SK-N-SH treated with all-trans-retinoic acid at 6 μM for 48 hours (cell line): ENCODE results near the gene SETD1A.

Experiments used
- ATAC-seq: fragments of 200-7000 bp; cut with Tn5 transposase; 3 replicates; pipeline ENCODE4 v1.9.1; 2020; ENCODE audit warnings: mild to moderate bottlenecking, moderate library complexity
- ARNTL ChIP-seq: fragments of 450-650 bp; formaldehyde crosslinking; IDR thresholded peaks from 2 replicates; pipeline ENCODE4 v1.5.0; 2020; ENCODE audit warnings: low read depth, mild to moderate bottlenecking, moderate library complexity, borderline replicate concordance
- BACH2 ChIP-seq: fragments of 250-450 bp; sonication (Bioruptor Pico); IDR thresholded peaks from 2 replicates; pipeline ENCODE4 v1.9.0; 2021; ENCODE audit warnings: mild to moderate bottlenecking, borderline replicate concordance
- CREB5 ChIP-seq: fragments of 250-450 bp; sonication (Bioruptor Pico); IDR thresholded peaks from 2 replicates; pipeline ENCODE4 v1.5.1; 2020; ENCODE audit warnings: low read depth, mild to moderate bottlenecking, moderate library complexity
- GLIS3 ChIP-seq: fragments of 250-450 bp; sonication (Bioruptor Pico); IDR thresholded peaks from 2 replicates; pipeline ENCODE4 v1.5.0; 2020; ENCODE audit warnings: mild to moderate bottlenecking, moderate library complexity
- ISL1 ChIP-seq: fragments of 250-450 bp; sonication (Bioruptor Pico); IDR thresholded peaks from 2 replicates; pipeline ENCODE4 v2.1.2; 2022; ENCODE audit warnings: mild to moderate bottlenecking, moderate library complexity
- PATZ1 ChIP-seq: fragments of 250-450 bp; sonication (Bioruptor Pico); IDR thresholded peaks from 2 replicates; pipeline ENCODE4 v1.8.0; 2020; ENCODE audit warnings: mild to moderate bottlenecking, moderate library complexity, borderline replicate concordance
- POU6F1 ChIP-seq: fragments of 250-450 bp; sonication (Bioruptor Pico); IDR thresholded peaks from 2 replicates; pipeline ENCODE4 v1.8.0; 2021; ENCODE audit warnings: low read depth, mild to moderate bottlenecking, moderate library complexity, borderline replicate concordance
- PPARA ChIP-seq: fragments of 250-450 bp; sonication (Bioruptor Pico); IDR thresholded peaks from 2 replicates; pipeline ENCODE4 v1.5.0; 2020; ENCODE audit warnings: mild to moderate bottlenecking, borderline replicate concordance
- RARB ChIP-seq: fragments of 250-450 bp; sonication (Bioruptor Pico); IDR thresholded peaks from 2 replicates; pipeline ENCODE4 v1.8.0; 2021; ENCODE audit warnings: mild to moderate bottlenecking, moderate library complexity
- SNAI2 ChIP-seq: fragments of 250-450 bp; sonication (Bioruptor Pico); IDR thresholded peaks from 2 replicates; pipeline ENCODE4 v1.5.0; 2020; ENCODE audit warnings: mild to moderate bottlenecking, moderate library complexity
- TCF4 ChIP-seq: fragments of 250-450 bp; sonication (Bioruptor Pico); IDR thresholded peaks from 2 replicates; pipeline ENCODE4 v1.8.0; 2021; ENCODE audit warnings: mild to moderate bottlenecking, moderate library complexity, borderline replicate concordance
- TOX ChIP-seq: fragments of 250-450 bp; sonication (Bioruptor Pico); IDR thresholded peaks from 2 replicates; pipeline ENCODE4 v1.8.0; 2021; ENCODE audit warnings: mild to moderate bottlenecking, moderate library complexity, borderline replicate concordance
- TSHZ2 ChIP-seq: fragments of 250-450 bp; sonication (Bioruptor Pico); IDR thresholded peaks from 2 replicates; pipeline ENCODE4 v1.5.0; 2020; ENCODE audit warnings: mild to moderate bottlenecking, moderate library complexity
- ZC3H10 ChIP-seq: fragments of 250-450 bp; sonication (Bioruptor Pico); IDR thresholded peaks from 2 replicates; pipeline ENCODE4 v1.5.1; 2021; ENCODE audit warnings: mild to moderate bottlenecking, moderate library complexity
- ZFP3 ChIP-seq: fragments of 250-450 bp; sonication (Bioruptor Pico); IDR thresholded peaks from 2 replicates; pipeline ENCODE4 v1.5.0; 2020; ENCODE audit warnings: mild to moderate bottlenecking, moderate library complexity
- ZFP30 ChIP-seq: fragments of 450-650 bp; formaldehyde crosslinking; IDR thresholded peaks from 2 replicates; pipeline ENCODE4 v1.5.0; 2022; ENCODE audit warnings: mild to moderate bottlenecking, moderate library complexity
- ZNF565 ChIP-seq: fragments of 450-650 bp; formaldehyde crosslinking; conservative IDR thresholded peaks from 2 replicates; pipeline ENCODE4 v1.5.0; 2020; ENCODE audit warnings: low read depth, mild to moderate bottlenecking, moderate library complexity
- ZNF8 ChIP-seq: fragments of 450-650 bp; formaldehyde crosslinking; IDR thresholded peaks from 2 replicates; pipeline ENCODE4 v1.5.0; 2020; ENCODE audit warnings: mild to moderate bottlenecking, moderate library complexity

The SETD1A gene

DNA sequence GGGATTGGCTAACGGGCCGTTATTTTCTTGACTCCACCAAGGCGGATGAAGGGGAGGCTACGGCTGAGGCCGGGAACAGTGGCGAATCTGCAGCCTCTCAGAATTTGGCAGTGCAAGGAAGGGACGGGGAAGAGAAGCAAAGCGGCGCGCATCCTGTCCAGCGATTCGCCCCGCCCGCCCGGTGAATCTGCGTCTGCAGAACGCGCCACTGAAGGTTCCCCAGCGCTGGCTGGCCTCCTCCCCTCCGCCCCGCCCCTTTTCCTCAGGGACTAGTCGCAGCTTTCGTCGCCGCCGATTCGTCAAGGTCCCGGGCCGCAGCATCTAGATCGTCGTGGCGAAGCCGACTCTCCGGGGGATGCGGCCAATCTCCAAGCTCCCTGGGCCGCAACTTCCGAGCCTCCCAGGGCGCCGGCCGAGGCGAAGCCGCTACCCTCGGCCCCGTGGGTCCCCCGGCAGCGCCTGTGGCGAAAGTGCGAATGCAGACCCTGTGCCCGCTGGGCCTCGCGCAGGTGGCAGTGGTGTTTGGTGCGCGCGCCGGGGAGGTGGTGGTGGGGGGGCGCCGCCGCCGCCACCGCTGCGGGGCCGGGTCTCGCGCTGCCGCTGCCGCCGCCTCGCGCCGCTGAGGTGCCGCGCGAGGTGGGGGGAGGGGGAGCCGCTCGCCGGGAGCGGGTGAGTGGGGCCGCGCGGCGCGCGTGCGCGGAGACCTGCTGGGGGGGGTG lies at the start of gene SETD1A:
SETD1A (plus strand) TSS at position 299 of the 719 bp plus-strand sequence. CDS start 978 bp downstream, outside the sequence.
- TF ChIP-seq PPARA (CRISPR knock-in tag) (no peak), TSHZ2 (CRISPR knock-in tag) (0 out of 2 replicates have a peak, but pooled peaks have one; percentile 10), ZC3H10 (CRISPR knock-in tag) (no peak), SNAI2 (peak; percentile 25; the same call in 1 of the 2 replicates), GLIS3 (CRISPR knock-in tag) (0 out of 2 replicates have a peak, but pooled peaks have one; percentile 2)
- TF ChIP-seq, all 23 proteins: peak for 3
- peak; percentile 83 for ATAC-seq

DNA sequence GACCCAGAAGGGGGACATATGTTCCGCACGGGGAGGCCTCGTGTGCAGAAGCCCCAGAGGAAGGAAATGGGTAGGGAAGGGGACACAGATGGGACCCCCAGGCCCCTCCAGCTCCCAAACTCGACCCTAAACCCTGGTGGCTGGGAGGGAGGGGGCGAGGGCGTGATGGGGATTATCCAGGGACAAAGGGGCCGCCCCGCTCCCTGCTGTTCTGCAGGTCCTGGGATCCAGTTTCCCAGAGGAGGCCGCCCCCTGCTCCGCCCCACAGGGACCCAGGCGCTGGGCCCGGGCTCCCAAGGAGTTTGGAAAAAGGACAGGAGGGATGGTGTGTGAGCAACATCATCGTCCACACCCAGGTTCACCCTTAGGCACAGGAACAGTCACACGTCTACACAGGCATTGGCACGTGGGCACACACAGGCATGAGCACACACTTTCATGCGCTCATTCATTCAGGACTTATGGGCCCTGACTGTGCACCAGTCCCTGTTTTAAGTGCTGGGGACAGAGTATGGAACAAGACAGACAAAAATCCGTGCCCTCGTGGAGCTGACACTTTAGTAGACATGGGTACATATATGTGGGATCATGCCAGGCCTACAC lies 47.0 kb upstream of the SETD1A start:
- TF ChIP-seq TOX (CRISPR knock-in tag): no peak
- no peak for TF ChIP-seq TCF4 (CRISPR knock-in tag)
- no peak for TF ChIP-seq PATZ1 (CRISPR knock-in tag)
- ATAC-seq: no peak

GRCh38 chr16:30912794-30913412 lies 44.7 kb upstream of the SETD1A start:
- no peak for ATAC-seq
- no peak for TF ChIP-seq ISL1 (CRISPR knock-in tag)
- no peak for TF ChIP-seq RARB (CRISPR knock-in tag)
- TF ChIP-seq ARNTL: no peak
- no peak for TF ChIP-seq TCF4 (CRISPR knock-in tag)
- TF ChIP-seq BACH2 (CRISPR knock-in tag): no peak
- no peak for TF ChIP-seq ZNF8 (CRISPR knock-in tag)
- TF ChIP-seq GLIS3 (CRISPR knock-in tag): no peak
- no peak for TF ChIP-seq ZFP3 (CRISPR knock-in tag)
- no peak for TF ChIP-seq POU6F1 (CRISPR knock-in tag)
- TF ChIP-seq ZFP30: no peak
- TF ChIP-seq ZC3H10 (CRISPR knock-in tag): no peak
- TF ChIP-seq PATZ1 (CRISPR knock-in tag): no peak

GRCh38 chr16:30914830-30915229 lies 42.7 kb upstream of the SETD1A start:
- TF ChIP-seq ZFP30 (no peak), PATZ1 (CRISPR knock-in tag) (no peak), POU6F1 (CRISPR knock-in tag) (no peak), TOX (CRISPR knock-in tag) (no peak), CREB5 (CRISPR knock-in tag) (no peak), ZNF565 (CRISPR knock-in tag) (no peak), BACH2 (CRISPR knock-in tag) (no peak), PPARA (CRISPR knock-in tag) (no peak), ARNTL (no peak), ISL1 (CRISPR knock-in tag) (no peak), ZC3H10 (CRISPR knock-in tag) (no peak), GLIS3 (CRISPR knock-in tag) (no peak), ZNF8 (CRISPR knock-in tag) (no peak), ZFP3 (CRISPR knock-in tag) (no peak)
- no peak for ATAC-seq
